ENCODE data around the gene UBN1.

UBN1 gene

DNA sequence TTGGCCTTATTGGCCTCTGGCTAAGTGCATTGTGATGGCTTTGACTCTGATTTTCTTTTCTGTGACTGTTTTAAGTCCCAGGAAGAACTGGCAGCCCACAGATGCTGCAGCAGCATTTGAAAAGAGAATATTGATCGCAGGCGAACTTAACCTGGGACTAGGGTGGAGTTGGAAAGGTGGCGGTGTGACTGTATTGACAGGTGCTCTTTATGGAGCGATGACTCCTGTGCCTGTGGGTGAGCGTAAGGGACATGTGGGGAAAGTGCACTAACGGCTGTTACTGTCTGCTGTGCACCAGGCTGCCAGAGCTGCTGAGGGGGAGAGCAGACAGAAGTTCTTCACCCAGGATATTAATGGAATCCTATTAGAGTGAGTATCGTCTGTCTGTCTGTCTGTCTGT is 21.3 kb downstream of the UBN1 start:
- no peak for ATAC-seq

DNA sequence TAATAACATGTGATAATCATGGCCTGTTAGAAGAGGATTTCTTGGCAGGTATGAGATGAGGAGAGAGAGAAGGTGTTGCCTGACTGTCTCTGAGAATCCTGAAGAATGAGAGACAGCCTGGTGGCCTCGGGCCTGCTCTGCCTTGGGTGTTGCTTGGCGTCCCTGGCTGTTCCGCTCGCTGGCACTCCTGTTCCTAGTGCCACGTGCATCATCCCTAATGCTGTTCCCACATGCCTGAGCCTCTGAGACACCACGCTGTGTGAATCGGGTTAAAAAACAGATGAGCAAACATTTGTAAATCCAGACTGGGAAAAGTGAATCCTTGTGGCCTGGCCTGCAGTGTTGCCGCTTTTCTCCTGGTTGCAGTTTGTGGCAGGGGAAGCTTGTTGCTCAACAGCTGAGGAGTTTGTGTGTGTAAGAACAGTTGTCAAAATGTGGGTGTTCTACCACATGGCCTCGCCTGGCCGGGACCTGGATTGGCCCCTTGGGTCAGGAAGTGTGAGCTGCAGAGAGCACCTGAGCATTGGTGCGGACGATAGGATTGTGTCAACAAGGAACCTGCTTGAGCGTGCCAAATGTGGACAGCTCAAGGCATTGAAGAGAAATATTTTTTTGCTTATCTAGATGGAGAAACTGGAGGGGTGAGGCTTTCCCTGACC is 22.0 kb downstream of the UBN1 start:
- TF ChIP-seq ZFP30 (CRISPR knock-in tag; IDR thresholded peaks at IDR 0.05) (no peak), ARNTL (CRISPR knock-in tag; IDR thresholded peaks at IDR 0.05; ENCODE audit: borderline replicate concordance, low read depth) (no peak), SNAI2 (CRISPR knock-in tag; IDR thresholded peaks at IDR 0.05) (no peak), RARB (CRISPR knock-in tag; IDR thresholded peaks at IDR 0.05) (no peak), ZNF565 (CRISPR knock-in tag; conservative IDR thresholded peaks at IDR 0.05; ENCODE audit: low read depth) (no peak)
- TF ChIP-seq, protein P1, sequence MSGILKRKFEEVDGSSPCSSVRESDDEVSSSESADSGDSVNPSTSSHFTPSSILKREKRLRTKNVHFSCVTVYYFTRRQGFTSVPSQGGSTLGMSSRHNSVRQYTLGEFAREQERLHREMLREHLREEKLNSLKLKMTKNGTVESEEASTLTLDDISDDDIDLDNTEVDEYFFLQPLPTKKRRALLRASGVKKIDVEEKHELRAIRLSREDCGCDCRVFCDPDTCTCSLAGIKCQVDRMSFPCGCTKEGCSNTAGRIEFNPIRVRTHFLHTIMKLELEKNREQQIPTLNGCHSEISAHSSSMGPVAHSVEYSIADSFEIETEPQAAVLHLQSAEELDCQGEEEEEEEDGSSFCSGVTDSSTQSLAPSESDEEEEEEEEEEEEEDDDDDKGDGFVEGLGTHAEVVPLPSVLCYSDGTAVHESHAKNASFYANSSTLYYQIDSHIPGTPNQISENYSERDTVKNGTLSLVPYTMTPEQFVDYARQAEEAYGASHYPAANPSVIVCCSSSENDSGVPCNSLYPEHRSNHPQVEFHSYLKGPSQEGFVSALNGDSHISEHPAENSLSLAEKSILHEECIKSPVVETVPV (CRISPR knock-in tag; IDR thresholded peaks at IDR 0.05) = no peak
- TF ChIP-seq, protein P2, sequence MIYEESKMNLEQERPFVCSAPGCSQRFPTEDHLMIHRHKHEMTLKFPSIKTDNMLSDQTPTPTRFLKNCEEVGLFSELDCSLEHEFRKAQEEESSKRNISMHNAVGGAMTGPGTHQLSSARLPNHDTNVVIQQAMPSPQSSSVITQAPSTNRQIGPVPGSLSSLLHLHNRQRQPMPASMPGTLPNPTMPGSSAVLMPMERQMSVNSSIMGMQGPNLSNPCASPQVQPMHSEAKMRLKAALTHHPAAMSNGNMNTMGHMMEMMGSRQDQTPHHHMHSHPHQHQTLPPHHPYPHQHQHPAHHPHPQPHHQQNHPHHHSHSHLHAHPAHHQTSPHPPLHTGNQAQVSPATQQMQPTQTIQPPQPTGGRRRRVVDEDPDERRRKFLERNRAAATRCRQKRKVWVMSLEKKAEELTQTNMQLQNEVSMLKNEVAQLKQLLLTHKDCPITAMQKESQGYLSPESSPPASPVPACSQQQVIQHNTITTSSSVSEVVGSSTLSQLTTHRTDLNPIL (CRISPR knock-in tag; IDR thresholded peaks at IDR 0.05; ENCODE audit: low read depth) = no peak
- TF ChIP-seq, protein P3, sequence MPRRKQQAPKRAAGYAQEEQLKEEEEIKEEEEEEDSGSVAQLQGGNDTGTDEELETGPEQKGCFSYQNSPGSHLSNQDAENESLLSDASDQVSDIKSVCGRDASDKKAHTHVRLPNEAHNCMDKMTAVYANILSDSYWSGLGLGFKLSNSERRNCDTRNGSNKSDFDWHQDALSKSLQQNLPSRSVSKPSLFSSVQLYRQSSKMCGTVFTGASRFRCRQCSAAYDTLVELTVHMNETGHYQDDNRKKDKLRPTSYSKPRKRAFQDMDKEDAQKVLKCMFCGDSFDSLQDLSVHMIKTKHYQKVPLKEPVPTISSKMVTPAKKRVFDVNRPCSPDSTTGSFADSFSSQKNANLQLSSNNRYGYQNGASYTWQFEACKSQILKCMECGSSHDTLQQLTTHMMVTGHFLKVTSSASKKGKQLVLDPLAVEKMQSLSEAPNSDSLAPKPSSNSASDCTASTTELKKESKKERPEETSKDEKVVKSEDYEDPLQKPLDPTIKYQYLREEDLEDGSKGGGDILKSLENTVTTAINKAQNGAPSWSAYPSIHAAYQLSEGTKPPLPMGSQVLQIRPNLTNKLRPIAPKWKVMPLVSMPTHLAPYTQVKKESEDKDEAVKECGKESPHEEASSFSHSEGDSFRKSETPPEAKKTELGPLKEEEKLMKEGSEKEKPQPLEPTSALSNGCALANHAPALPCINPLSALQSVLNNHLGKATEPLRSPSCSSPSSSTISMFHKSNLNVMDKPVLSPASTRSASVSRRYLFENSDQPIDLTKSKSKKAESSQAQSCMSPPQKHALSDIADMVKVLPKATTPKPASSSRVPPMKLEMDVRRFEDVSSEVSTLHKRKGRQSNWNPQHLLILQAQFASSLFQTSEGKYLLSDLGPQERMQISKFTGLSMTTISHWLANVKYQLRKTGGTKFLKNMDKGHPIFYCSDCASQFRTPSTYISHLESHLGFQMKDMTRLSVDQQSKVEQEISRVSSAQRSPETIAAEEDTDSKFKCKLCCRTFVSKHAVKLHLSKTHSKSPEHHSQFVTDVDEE (CRISPR knock-in tag; IDR thresholded peaks at IDR 0.05) = no peak
- no peak for ATAC-seq

More for the DNA sequence above, 21.3 kb downstream of the UBN1 start:
- TF ChIP-seq ZNF565 (CRISPR knock-in tag; conservative IDR thresholded peaks at IDR 0.05; ENCODE audit: low read depth) = no peak

DNA sequence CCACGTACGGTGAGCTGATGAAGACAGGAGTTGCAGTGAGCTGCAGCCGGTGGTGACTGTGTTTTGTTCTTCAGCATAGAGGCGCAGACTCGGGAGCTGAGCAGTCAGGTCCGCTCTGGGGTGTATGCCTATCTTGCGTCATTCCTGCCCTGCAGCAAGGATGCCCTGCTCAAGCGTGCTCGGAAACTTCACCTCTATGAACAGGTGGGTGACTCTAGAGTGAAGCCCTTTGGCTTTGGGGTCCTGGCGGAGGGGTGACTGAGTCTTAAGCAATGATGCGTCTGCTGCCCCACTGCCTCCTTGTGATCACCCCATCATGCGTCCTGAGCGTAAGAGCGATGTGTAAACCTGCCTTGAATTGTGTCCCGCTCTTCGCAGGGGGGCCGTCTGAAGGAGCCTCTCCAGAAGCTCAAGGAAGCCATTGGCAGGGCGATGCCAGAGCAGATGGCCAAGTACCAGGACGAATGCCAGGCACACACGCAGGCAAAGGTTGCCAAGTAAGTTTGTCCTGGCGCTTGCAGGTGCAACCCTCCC is 22.9 kb downstream of the UBN1 start:
- TF ChIP-seq OSR1 (CRISPR knock-in tag; IDR thresholded peaks at IDR 0.05) = no peak
- TF ChIP-seq TOX (CRISPR knock-in tag; IDR thresholded peaks at IDR 0.05; ENCODE audit: borderline replicate concordance) = no peak
- no peak for TF ChIP-seq ZFP30 (CRISPR knock-in tag; IDR thresholded peaks at IDR 0.05)
- TF ChIP-seq, protein P1 (CRISPR knock-in tag; IDR thresholded peaks at IDR 0.05) = no peak
- no peak for TF ChIP-seq GLIS3 (CRISPR knock-in tag; IDR thresholded peaks at IDR 0.05)
- TF ChIP-seq, protein P3 (CRISPR knock-in tag; IDR thresholded peaks at IDR 0.05) = no peak
- no peak for TF ChIP-seq ESRRG (CRISPR knock-in tag; IDR thresholded peaks at IDR 0.05)
- TF ChIP-seq, protein P4, sequence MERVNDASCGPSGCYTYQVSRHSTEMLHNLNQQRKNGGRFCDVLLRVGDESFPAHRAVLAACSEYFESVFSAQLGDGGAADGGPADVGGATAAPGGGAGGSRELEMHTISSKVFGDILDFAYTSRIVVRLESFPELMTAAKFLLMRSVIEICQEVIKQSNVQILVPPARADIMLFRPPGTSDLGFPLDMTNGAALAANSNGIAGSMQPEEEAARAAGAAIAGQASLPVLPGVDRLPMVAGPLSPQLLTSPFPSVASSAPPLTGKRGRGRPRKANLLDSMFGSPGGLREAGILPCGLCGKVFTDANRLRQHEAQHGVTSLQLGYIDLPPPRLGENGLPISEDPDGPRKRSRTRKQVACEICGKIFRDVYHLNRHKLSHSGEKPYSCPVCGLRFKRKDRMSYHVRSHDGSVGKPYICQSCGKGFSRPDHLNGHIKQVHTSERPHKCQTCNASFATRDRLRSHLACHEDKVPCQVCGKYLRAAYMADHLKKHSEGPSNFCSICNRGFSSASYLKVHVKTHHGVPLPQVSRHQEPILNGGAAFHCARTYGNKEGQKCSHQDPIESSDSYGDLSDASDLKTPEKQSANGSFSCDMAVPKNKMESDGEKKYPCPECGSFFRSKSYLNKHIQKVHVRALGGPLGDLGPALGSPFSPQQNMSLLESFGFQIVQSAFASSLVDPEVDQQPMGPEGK (CRISPR knock-in tag; IDR thresholded peaks at IDR 0.05; ENCODE audit: borderline replicate concordance) = no peak
- TF ChIP-seq RARB (CRISPR knock-in tag; IDR thresholded peaks at IDR 0.05) = no peak
- TF ChIP-seq SNAI2 (CRISPR knock-in tag; IDR thresholded peaks at IDR 0.05) = no peak
- no peak for TF ChIP-seq CSDC2 (CRISPR knock-in tag; IDR thresholded peaks at IDR 0.05)
- TF ChIP-seq ISL1 (CRISPR knock-in tag; IDR thresholded peaks at IDR 0.05) = no peak
- TF ChIP-seq, protein P5, sequence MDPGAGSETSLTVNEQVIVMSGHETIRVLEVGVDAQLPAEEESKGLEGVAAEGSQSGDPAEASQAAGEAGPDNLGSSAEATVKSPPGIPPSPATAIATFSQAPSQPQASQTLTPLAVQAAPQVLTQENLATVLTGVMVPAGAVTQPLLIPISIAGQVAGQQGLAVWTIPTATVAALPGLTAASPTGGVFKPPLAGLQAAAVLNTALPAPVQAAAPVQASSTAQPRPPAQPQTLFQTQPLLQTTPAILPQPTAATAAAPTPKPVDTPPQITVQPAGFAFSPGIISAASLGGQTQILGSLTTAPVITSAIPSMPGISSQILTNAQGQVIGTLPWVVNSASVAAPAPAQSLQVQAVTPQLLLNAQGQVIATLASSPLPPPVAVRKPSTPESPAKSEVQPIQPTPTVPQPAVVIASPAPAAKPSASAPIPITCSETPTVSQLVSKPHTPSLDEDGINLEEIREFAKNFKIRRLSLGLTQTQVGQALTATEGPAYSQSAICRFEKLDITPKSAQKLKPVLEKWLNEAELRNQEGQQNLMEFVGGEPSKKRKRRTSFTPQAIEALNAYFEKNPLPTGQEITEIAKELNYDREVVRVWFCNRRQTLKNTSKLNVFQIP (CRISPR knock-in tag; IDR thresholded peaks at IDR 0.05; ENCODE audit: borderline replicate concordance, low read depth) = no peak
- TF ChIP-seq PPARA (CRISPR knock-in tag; IDR thresholded peaks at IDR 0.05; ENCODE audit: borderline replicate concordance) = no peak
- no peak for TF ChIP-seq ZNF70 (CRISPR knock-in tag; IDR thresholded peaks at IDR 0.05)
- no peak for TF ChIP-seq ZC3H10 (CRISPR knock-in tag; IDR thresholded peaks at IDR 0.05)
- no peak for TF ChIP-seq ZNF8 (CRISPR knock-in tag; IDR thresholded peaks at IDR 0.05)
- no peak for TF ChIP-seq ARNTL (CRISPR knock-in tag; IDR thresholded peaks at IDR 0.05; ENCODE audit: borderline replicate concordance, low read depth)

More for the DNA sequence above, 22.9 kb downstream of the UBN1 start:
- ATAC-seq = no peak
